OCI-LY7 (cell line): ENCODE data around the gene LRP1B. TPM values are rescaled to one million over a fixed set of nuclear protein-coding genes. Genes with fewer than 3 reads are reported as not detected.

Experiments
- BruUV-seq: library from RNA; stranded (reverse); fragments of 400-500 nt; replicated peaks from 2 replicates; lab custom pipeline; 2021; lab: Mats Ljungman, UMichigan
- CTCF ChIA-PET: fragments of 300-600 bp; sonication (Branson Sonifier 250); formaldehyde crosslinking; loops from one replicate; lab custom pipeline; 2022; ENCODE audit warnings: antibody characterized with exemption; ENCODE audit not compliant: unreplicated experiment; lab: Charles Lee
- POLR2A ChIA-PET: fragments of 300-600 bp; sonication (Branson Sonifier 250); formaldehyde crosslinking; loops from one replicate; lab custom pipeline; 2022; ENCODE audit warnings: antibody characterized with exemption; lab: Charles Lee
- DNase-seq: peaks from one replicate; pipeline ENCODE4 v3.0.0-alpha.2; 2015; ENCODE audit warnings: low spot score
- H2AFZ ChIP-seq: fragments of 200-600 bp; sonication (generic), shearing (Covaris generic); 2 replicates; pipeline ENCODE4 v1.6.1; 2014; ENCODE audit warnings: mild to moderate bottlenecking, antibody characterized with exemption, low read length, moderate library complexity
- H3K27ac ChIP-seq: fragments of 200-600 bp; sonication (generic); 2 replicates; pipeline ENCODE4 v1.5.1; 2014; ENCODE audit warnings: mixed run types, low read depth, mild to moderate bottlenecking, moderate library complexity, low read length, inconsistent platforms; ENCODE audit not compliant: poor library complexity, severe bottlenecking
- H3K36me3 ChIP-seq: fragments of 200-600 bp; sonication (generic); 2 replicates; pipeline ENCODE4 v1.6.1; 2014; ENCODE audit warnings: mild to moderate bottlenecking, antibody characterized with exemption, low read length, moderate library complexity, mixed read lengths; ENCODE audit not compliant: insufficient read depth
- H3K4me1 ChIP-seq: fragments of 200-600 bp; sonication (generic); 2 replicates; pipeline ENCODE4 v1.5.1; 2014; ENCODE audit warnings: mild to moderate bottlenecking, low read length; ENCODE audit not compliant: insufficient read depth, poor library complexity, severe bottlenecking
- H3K4me2 ChIP-seq: fragments of 200-600 bp; sonication (generic); 2 replicates; pipeline ENCODE4 v1.6.1; 2014; ENCODE audit warnings: mild to moderate bottlenecking, low read length
- H3K4me3 ChIP-seq: fragments of 200-600 bp; sonication (generic); 2 replicates; pipeline ENCODE4 v1.5.1; 2014; ENCODE audit warnings: mild to moderate bottlenecking, low read depth, low read length; ENCODE audit not compliant: poor library complexity, severe bottlenecking
- H3K79me2 ChIP-seq: fragments of 200-600 bp; sonication (generic); 2 replicates; pipeline ENCODE4 v1.6.1; 2016; ENCODE audit warnings: low read depth, mild to moderate bottlenecking, low read length, moderate library complexity, mixed read lengths; ENCODE audit not compliant: insufficient read depth
- H3K9me2 ChIP-seq: fragments of 200-600 bp; sonication (generic); 2 replicates; pipeline ENCODE4 v1.6.1; 2016; ENCODE audit warnings: mild to moderate bottlenecking, low read length, mixed read lengths; ENCODE audit not compliant: insufficient read depth
- H3K9me3 ChIP-seq: fragments of 200-600 bp; sonication (generic); 2 replicates; pipeline ENCODE4 v1.6.1; 2014; ENCODE audit warnings: mild to moderate bottlenecking, mixed run types, low read length, mixed read lengths
- H4K20me1 ChIP-seq: fragments of 200-600 bp; sonication (generic); 2 replicates; pipeline ENCODE4 v1.6.1; 2014; ENCODE audit warnings: mild to moderate bottlenecking, antibody characterized with exemption, low read length, moderate library complexity, mixed read lengths; ENCODE audit not compliant: insufficient read depth
- EZH2phosphoT487 ChIP-seq: fragments of 200-600 bp; sonication (generic); IDR thresholded peaks from 2 replicates; pipeline ENCODE4 v1.6.1; 2018; ENCODE audit warnings: low read depth, borderline replicate concordance, mild to moderate bottlenecking, mixed run types, antibody characterized with exemption, low read length, moderate library complexity, mixed read lengths
- intact Hi-C: fragments of 100-400 bp; cut with micrococcal nuclease; formaldehyde crosslinking; loops from one replicate; pipeline ENCODE4 v1.10.0; 2022; ENCODE audit not compliant: unreplicated experiment
- total RNA-seq, 2 experiments: library from RNA; depleted of rRNA in 1 of 2; stranded (reverse); fragments of >200 nt in 1 of 2; shearing (Covaris generic) in 1 of 2; gene quantifications; 2 replicates each; pipeline ENCODE4 v1.2.3, GENCODE V29; 2014 to 2022
- TF ChIP-seq, protein P1 (sequence below): fragments of 200-600 bp; sonication (generic); conservative IDR thresholded peaks from 2 replicates; pipeline ENCODE4 v1.5.1; 2014; ENCODE audit warnings: mild to moderate bottlenecking, antibody characterized with exemption, low read length, moderate library complexity, mixed read lengths

Gene LRP1B
- total RNA-seq, 2 experiments from 2014 or later = not detected

DNA sequence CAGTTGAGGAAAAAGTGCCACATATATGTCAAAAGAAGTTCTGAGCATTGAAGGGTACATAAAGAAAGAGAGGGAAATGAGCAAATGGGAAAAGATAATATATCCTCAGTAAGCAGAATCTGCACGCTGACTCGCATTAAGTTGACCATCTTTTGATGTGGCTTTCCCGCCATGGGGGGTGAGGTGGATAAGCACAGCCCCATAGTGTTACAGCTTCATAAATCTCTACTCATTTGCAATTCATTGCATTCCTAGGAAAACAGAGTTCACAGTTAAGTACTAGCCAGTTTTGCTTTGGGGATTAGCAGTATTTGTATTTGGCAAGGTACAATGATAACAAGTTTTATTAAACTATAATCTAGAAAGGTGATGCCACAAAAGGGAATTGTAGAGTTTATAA is 814.2 kb downstream of the LRP1B start:
- no TSS peak for BruUV-seq
- no peak overlapping the region for H3K4me3 ChIP-seq
- no peak overlapping the region for H2AFZ ChIP-seq
- no peaks in the 10 kb centered on the region for H3K9me3 ChIP-seq
- intact Hi-C loops = no loop called here
- H3K4me2 ChIP-seq = no peak overlapping the region
- DNase-seq = no peak
- no peaks in the 10 kb centered on the region; the same call in 1 of the 2 replicates for H3K9me2 ChIP-seq
- H3K4me1 ChIP-seq = no peaks in the 10 kb centered on the region
- H3K36me3 ChIP-seq = no peaks in the 10 kb centered on the region
- ChIA-PET CTCF (no interaction called here), POLR2A (interaction anchor here (0.6 kb wide), 1 partner anchor 14 kb away, joined by 3 read pairs; no protein-coding TSS in a partner anchor)
- no peak overlapping the region for H3K27ac ChIP-seq
- H3K79me2 ChIP-seq = no peaks in the 10 kb centered on the region
- TF ChIP-seq, protein P1, sequence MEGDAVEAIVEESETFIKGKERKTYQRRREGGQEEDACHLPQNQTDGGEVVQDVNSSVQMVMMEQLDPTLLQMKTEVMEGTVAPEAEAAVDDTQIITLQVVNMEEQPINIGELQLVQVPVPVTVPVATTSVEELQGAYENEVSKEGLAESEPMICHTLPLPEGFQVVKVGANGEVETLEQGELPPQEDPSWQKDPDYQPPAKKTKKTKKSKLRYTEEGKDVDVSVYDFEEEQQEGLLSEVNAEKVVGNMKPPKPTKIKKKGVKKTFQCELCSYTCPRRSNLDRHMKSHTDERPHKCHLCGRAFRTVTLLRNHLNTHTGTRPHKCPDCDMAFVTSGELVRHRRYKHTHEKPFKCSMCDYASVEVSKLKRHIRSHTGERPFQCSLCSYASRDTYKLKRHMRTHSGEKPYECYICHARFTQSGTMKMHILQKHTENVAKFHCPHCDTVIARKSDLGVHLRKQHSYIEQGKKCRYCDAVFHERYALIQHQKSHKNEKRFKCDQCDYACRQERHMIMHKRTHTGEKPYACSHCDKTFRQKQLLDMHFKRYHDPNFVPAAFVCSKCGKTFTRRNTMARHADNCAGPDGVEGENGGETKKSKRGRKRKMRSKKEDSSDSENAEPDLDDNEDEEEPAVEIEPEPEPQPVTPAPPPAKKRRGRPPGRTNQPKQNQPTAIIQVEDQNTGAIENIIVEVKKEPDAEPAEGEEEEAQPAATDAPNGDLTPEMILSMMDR = no peak
- TF ChIP-seq EZH2phosphoT487 = no peak
- H4K20me1 ChIP-seq = no peaks in the 10 kb centered on the region

DNA sequence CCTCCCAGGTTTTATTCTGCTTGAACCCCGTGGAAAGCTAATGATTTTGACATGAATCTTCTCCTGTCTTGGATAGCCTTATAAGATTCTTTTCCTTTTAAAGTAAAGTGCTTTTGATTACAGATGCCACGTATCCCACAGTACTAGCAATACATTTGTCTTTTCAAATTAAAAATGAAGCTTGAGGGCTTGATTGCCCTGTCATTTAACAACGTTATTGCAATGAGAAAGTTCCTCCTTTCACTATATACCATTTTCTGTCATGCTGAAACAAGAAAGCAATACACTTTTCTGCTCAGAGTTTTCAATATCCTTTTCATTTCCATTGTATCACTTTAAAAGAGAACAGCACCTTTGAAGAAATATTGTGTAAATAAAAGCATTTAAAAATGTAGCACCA is 814.7 kb downstream of the LRP1B start:
- BruUV-seq = no TSS peak
- H3K4me3 ChIP-seq = no peak overlapping the region
- H3K4me1 ChIP-seq = no peaks in the 10 kb centered on the region
- no peak overlapping the region for H3K27ac ChIP-seq
- TF ChIP-seq EZH2phosphoT487 = no peak
- TF ChIP-seq, protein P1 = no peak
- no peaks in the 10 kb centered on the region for H3K9me3 ChIP-seq
- no peaks in the 10 kb centered on the region for H3K79me2 ChIP-seq
- H3K4me2 ChIP-seq = no peak overlapping the region
- no peaks in the 10 kb centered on the region for H3K36me3 ChIP-seq
- no peaks in the 10 kb centered on the region for H4K20me1 ChIP-seq
- no peak for DNase-seq
- no peaks in the 10 kb centered on the region for H3K9me2 ChIP-seq
- intact Hi-C loops = no loop called here
- ChIA-PET POLR2A (interaction anchor here (0.6 kb wide), 1 partner anchor 15 kb away, joined by 3 read pairs; no protein-coding TSS in a partner anchor), CTCF (no interaction called here)
- H2AFZ ChIP-seq = no peak overlapping the region

GRCh38 chr2:141313972-141314371 is 816.8 kb downstream of the LRP1B start:
- Histone ChIP-seq H4K20me1 (no peaks in the 10 kb centered on the region), H3K27ac (no peak overlapping the region), H3K9me2 (no peaks in the 10 kb centered on the region), H3K36me3 (no peaks in the 10 kb centered on the region), H3K79me2 (no peaks in the 10 kb centered on the region), H2AFZ (no peak overlapping the region), H3K4me3 (no peak overlapping the region), H3K4me1 (no peaks in the 10 kb centered on the region), H3K9me3 (no peaks in the 10 kb centered on the region), H3K4me2 (no peak overlapping the region)
- DNase-seq = no peak
- CTCF ChIA-PET = no interaction called here
- no peak for TF ChIP-seq EZH2phosphoT487
- TF ChIP-seq, protein P1 = no peak
- no TSS peak for BruUV-seq
- intact Hi-C loops = no loop called here
- POLR2A ChIA-PET = no interaction called here
